Stimulated activated CD8-positive, alpha-beta memory T cell treated with anti-CD3 and anti-CD28 coated beads, Interleukin-7, amount 100 ng/mL, for 48 hours (primary cell): ENCODE data around the gene RBM47.
"Not testable (repeated sequence)": the region's sequence is repeated elsewhere in the genome, so short reads cannot be mapped to it uniquely, and the experiment has no call there.

Experiments used
- DNase-seq, 2 donors: peaks; one replicate each; pipeline ENCODE4 v3.0.0-alpha.2; 2020; ENCODE audit warnings: low read depth in 1 of 2; ENCODE audit errors: extremely low read depth in 1 of 2

RBM47 gene

GRCh38 chr4:40544221-40544620 lies 85.4 kb downstream of the RBM47 start:
- no peak for DNase-seq

- no peak for DNase-seq
These were observed 88.9 kb downstream of the RBM47 start for GRCh38 chr4:40540800-40541199.

- DNase-seq = no peak
These were observed 93.6 kb downstream of the RBM47 start for GRCh38 chr4:40536032-40536431.

GRCh38 chr4:40531636-40532023 lies 98.0 kb downstream of the RBM47 start:
- no peak for DNase-seq

GRCh38 chr4:40530961-40531635 lies 98.6 kb downstream of the RBM47 start:
- DNase-seq = no peak

- DNase-seq = no peak
These were observed 102.9 kb downstream of the RBM47 start for GRCh38 chr4:40526741-40527140.

GRCh38 chr4:40525752-40526598 lies 103.7 kb downstream of the RBM47 start:
- no peak for DNase-seq

GRCh38 chr4:40524366-40525041 lies 105.2 kb downstream of the RBM47 start:
- no peak for DNase-seq

- no peak for DNase-seq
These were observed 106.1 kb downstream of the RBM47 start for GRCh38 chr4:40523581-40523980.

GRCh38 chr4:40521957-40522356 lies 107.7 kb downstream of the RBM47 start:
- no peak for DNase-seq

- DNase-seq = no peak
These were observed 109.1 kb downstream of the RBM47 start for GRCh38 chr4:40520533-40520932.

GRCh38 chr4:40517081-40517480 lies 112.6 kb downstream of the RBM47 start:
- DNase-seq = not testable (repeated sequence)

- DNase-seq = no peak
These were observed 113.0 kb downstream of the RBM47 start for GRCh38 chr4:40516651-40517050.

- DNase-seq = no peak
These were observed 114.0 kb downstream of the RBM47 start for GRCh38 chr4:40515398-40516293.

GRCh38 chr4:40515037-40515397 lies 114.6 kb downstream of the RBM47 start:
- DNase-seq = no peak

- no peak for DNase-seq
These were observed 115.1 kb downstream of the RBM47 start for GRCh38 chr4:40514497-40514951.

GRCh38 chr4:40511036-40511614 lies 118.5 kb downstream of the RBM47 start:
- DNase-seq = no peak

- no peak for DNase-seq
These were observed 121.7 kb downstream of the RBM47 start for GRCh38 chr4:40507977-40508376.

GRCh38 chr4:40506492-40506891 lies 123.2 kb downstream of the RBM47 start:
- no peak for DNase-seq

- DNase-seq = no peak
These were observed 123.6 kb downstream of the RBM47 start for GRCh38 chr4:40506066-40506465.
